GM12878 (cell line): ENCODE measurements around the gene TM4SF1. TPM values are rescaled to one million over a fixed set of nuclear protein-coding genes. Genes with fewer than 3 reads are reported as not detected.
A peak's percentile ranks its signal among the peaks of the same experiment; 100 is the strongest.

Source experiments
- ATAC-seq: fragments of 200-7000 bp; cut with Tn5 transposase; 3 replicates; pipeline ENCODE4 v1.9.1; 2020; ENCODE audit warnings: mild to moderate bottlenecking, moderate library complexity
- BruUV-seq: library from RNA; stranded (reverse); fragments of 400-500 nt; replicated peaks from 2 replicates; lab custom pipeline; 2021; lab: Mats Ljungman, UMichigan
- CTCF ChIA-PET: fragments of 300-600 bp; sonication (Branson Sonifier 250); formaldehyde crosslinking; extraction: SDS; loops from one replicate; lab custom pipeline; 2021; ENCODE audit warnings: inconsistent platforms; lab: Yijun Ruan, JAX
- POLR2A ChIA-PET: fragments of 350-600 bp; formaldehyde crosslinking; extraction: SDS; loops from one replicate; lab custom pipeline; 2021; ENCODE audit warnings: inconsistent platforms; lab: Charles Lee
- RAD21 ChIA-PET: fragments of 300-600 bp; sonication (Branson Sonifier 250); formaldehyde crosslinking; loops from one replicate; lab custom pipeline; 2023; ENCODE audit warnings: antibody characterized with exemption; ENCODE audit not compliant: unreplicated experiment; lab: Charles Lee
- SMC1A ChIA-PET: fragments of 300-600 bp; sonication (Branson Sonifier 250); formaldehyde crosslinking; loops from one replicate; lab custom pipeline; 2023; ENCODE audit not compliant: unreplicated experiment, uncharacterized antibody; lab: Charles Lee
- DNase-seq: peaks from one replicate; pipeline ENCODE4 v3.0.0-alpha.2; 2011; ENCODE audit warnings: low read depth, low spot score
- FAIRE-seq: peaks from 3 replicates; lab custom pipeline; 2011; peaks lifted over from hg19 to GRCh38; lab: Jason Lieb, UNC
- H2AFZ ChIP-seq: 2 replicates; pipeline ENCODE4 v1.6.0; 2011; ENCODE audit warnings: low read depth, low read length, control low read depth; ENCODE audit not compliant: control insufficient read depth
- H3K27ac ChIP-seq: 2 replicates; pipeline ENCODE4 v1.5.1; 2011; ENCODE audit warnings: control low read depth; ENCODE audit not compliant: control insufficient read depth, insufficient read depth
- H3K27me3 ChIP-seq, 2 experiments: replicated peaks in 1 of 2; 2 replicates each; pipeline versions ENCODE4 v1.6.0 to v1.6.1; 2011; ENCODE audit warnings: low read length in 1 of 2; ENCODE audit not compliant: control insufficient read depth in 2 of 2, insufficient read depth in 2 of 2
- H3K36me3 ChIP-seq, 2 experiments: 2 replicates each; pipeline ENCODE4 v1.5.1; 2011; ENCODE audit warnings: low read length in 1 of 2; ENCODE audit not compliant: control insufficient read depth in 2 of 2, insufficient read depth in 2 of 2
- H3K4me1 ChIP-seq: 2 replicates; pipeline ENCODE4 v1.6.1; 2011; ENCODE audit warnings: mild to moderate bottlenecking, low read length, moderate library complexity, mixed read lengths; ENCODE audit not compliant: control insufficient read depth, insufficient read depth
- H3K4me2 ChIP-seq: 2 replicates; pipeline ENCODE4 v1.6.0; 2011; ENCODE audit warnings: control low read depth; ENCODE audit not compliant: control insufficient read depth, insufficient read depth
- H3K4me3 ChIP-seq: fragments of 200-600 bp; sonication (generic); 2 replicates; pipeline ENCODE4 v1.5.1; 2016
- H3K79me2 ChIP-seq: 2 replicates; pipeline ENCODE4 v1.6.0; 2011; ENCODE audit warnings: low read length; ENCODE audit not compliant: control insufficient read depth, insufficient read depth
- H3K9ac ChIP-seq: 2 replicates; pipeline ENCODE4 v1.8.0; 2011; ENCODE audit warnings: low read length, control low read depth, mixed read lengths; ENCODE audit not compliant: control insufficient read depth, insufficient read depth
- H3K9me3 ChIP-seq: replicated peaks from 3 replicates; pipeline ENCODE4 v1.5.1; 2011; ENCODE audit warnings: mild to moderate bottlenecking, low read length; ENCODE audit not compliant: control insufficient read depth, insufficient read depth
- H4K20me1 ChIP-seq: 2 replicates; pipeline ENCODE4 v1.6.0; 2011; ENCODE audit not compliant: control insufficient read depth, insufficient read depth
- CTCF ChIP-seq, 3 experiments: IDR thresholded peaks in 2 of 3; conservative IDR thresholded peaks in 1 of 3; 2 replicates each; pipeline ENCODE4 v1.5.1; 2011; ENCODE audit warnings: low read depth in 3 of 3, low read length in 3 of 3, mild to moderate bottlenecking in 3 of 3, control low read depth in 2 of 3, moderate library complexity in 2 of 3, inconsistent platforms in 1 of 3, mixed read lengths in 1 of 3; ENCODE audit not compliant: control insufficient read depth in 2 of 3, insufficient read depth in 1 of 3; ENCODE audit errors: extremely low read depth in 1 of 3
- HSF1 ChIP-seq: fragments of 150-350 bp; IDR thresholded peaks from 2 replicates; pipeline ENCODE4 v1.6.1; 2014; ENCODE audit warnings: mild to moderate bottlenecking, low read depth, low read length
- PKNOX1 ChIP-seq: fragments of 450-650 bp; IDR thresholded peaks from 2 replicates; pipeline ENCODE4 v1.6.1; 2016; ENCODE audit warnings: mild to moderate bottlenecking
- RAD21 ChIP-seq: IDR thresholded peaks from 2 replicates; pipeline ENCODE4 v1.6.1; 2011; ENCODE audit warnings: mild to moderate bottlenecking, low read depth, low read length, moderate library complexity; ENCODE audit not compliant: insufficient read depth
- RUNX3 ChIP-seq: IDR thresholded peaks from 2 replicates; pipeline ENCODE4 v1.6.1; 2012; ENCODE audit warnings: low read length, inconsistent platforms
- SMARCA5 ChIP-seq: fragments of 450-650 bp; IDR thresholded peaks from 2 replicates; pipeline ENCODE4 v1.6.1; 2017; ENCODE audit warnings: mild to moderate bottlenecking
- SMC3 ChIP-seq: IDR thresholded peaks from 2 replicates; pipeline ENCODE4 v1.6.1; 2011; ENCODE audit warnings: low read length, improper control_type of control experiment, borderline replicate concordance
- SRF ChIP-seq, 2 experiments: IDR thresholded peaks; 2 replicates each; pipeline ENCODE4 v1.6.1; 2011; ENCODE audit warnings: low read depth in 2 of 2, low read length in 2 of 2, mild to moderate bottlenecking in 1 of 2, moderate library complexity in 1 of 2
- STAT3 ChIP-seq: IDR thresholded peaks from 2 replicates; pipeline ENCODE4 v1.6.1; 2011; ENCODE audit warnings: low read depth, low read length, improper control_type of control experiment
- TARDBP ChIP-seq: IDR thresholded peaks from 2 replicates; pipeline ENCODE4 v1.6.1; 2016; ENCODE audit warnings: borderline replicate concordance
- YY1 ChIP-seq: IDR thresholded peaks from 2 replicates; pipeline ENCODE4 v1.6.1; 2011; ENCODE audit warnings: low read depth, mild to moderate bottlenecking, low read length
- ZBED1 ChIP-seq: IDR thresholded peaks from 2 replicates; pipeline ENCODE4 v1.6.1; 2016; ENCODE audit warnings: borderline replicate concordance
- ZNF592 ChIP-seq: fragments of 450-650 bp; IDR thresholded peaks from 2 replicates; pipeline ENCODE4 v1.6.1; 2017; ENCODE audit warnings: mild to moderate bottlenecking, moderate library complexity
- WGBS: methylation state at CpG from one replicate; pipeline ENCODE4 v1.1.6; 2016; ENCODE audit warnings: low lambda C conversion rate; ENCODE audit not compliant: insufficient replicate concordance, insufficient coverage; ENCODE audit errors: missing lambda C conversion rate; 5-methylcytosine and 5-hydroxymethylcytosine counted together
- in situ Hi-C: fragments of 300-500 bp; cut with MboI; formaldehyde crosslinking; loops from 9 replicates; pipeline ENCODE4 v1.14.3; 2018; ENCODE audit warnings: mixed read lengths
- intact Hi-C: fragments of 100-400 bp; cut with micrococcal nuclease; formaldehyde crosslinking; loops from one replicate; pipeline ENCODE4 v1.14.2; 2022; ENCODE audit not compliant: unreplicated experiment
- polyA plus RNA-seq, 11 experiments: library from polyadenylated mRNA; depleted of rRNA in 4 of 11; unstranded in 6 of 11; stranded (reverse) in 5 of 11; fragments of >200 nt; fragmentation: Nextera tagmentation in 4 of 11; fragmentation: Illumina TruSeq in 1 of 11; extraction: Ambion mirVana in 4 of 11; extraction: Trizol in 1 of 11; gene quantifications; 1 replicate in 1 of 11; 2 replicates in 10 of 11; pipeline versions ENCODE4 v1.2.1 to v1.2.3, GENCODE V29; 2011 to 2016; ENCODE audit warnings: inconsistent platforms in 2 of 11, missing spikeins in 2 of 11, low read depth in 1 of 11
- total RNA-seq, 4 experiments: library from RNA; depleted of rRNA in 3 of 4; stranded (reverse); fragments of >200 nt in 3 of 4; fragmentation: Illumina TruSeq in 1 of 4; extraction: Trizol in 1 of 4; gene quantifications; 2 replicates each; pipeline versions ENCODE4 v1.2.1 to v1.2.3, GENCODE V29; 2013 to 2021

Gene TM4SF1
- total and polyA plus RNA-seq, 10 of the 15 experiments (the other 5 are each of a cell fraction or from before 2014, with no cell fraction given), result 0.05 to 1.2 TPM; not detected in 8

GRCh38 chr3:149393345-149394160, 16.1 kb upstream of the TM4SF1 start:
- Histone ChIP-seq H4K20me1 (no peaks in the 10 kb centered on the region), H3K79me2 (no peaks in the 10 kb centered on the region), H3K4me2 (no peak overlapping the region), H3K4me1 (no peaks in the 10 kb centered on the region), H3K9me3 (no peaks in the 10 kb centered on the region), H3K4me3 (no peak overlapping the region), H3K27me3 (no peaks in the 10 kb centered on the region), H3K9ac (no peak overlapping the region), H3K27ac (no peak overlapping the region), H3K36me3 (no peaks in the 10 kb centered on the region), H2AFZ (no peak overlapping the region)
- ChIA-PET SMC1A (interaction anchor here (0.9 to 6.1 kb wide), 4 partner anchors 21 to 86 kb away, joined by 3 to 24 read pairs (median 6); no protein-coding TSS in a partner anchor), RAD21 (interaction anchor here (1.3 kb wide), 1 partner anchor 86 kb away, joined by 4 read pairs; no protein-coding TSS in a partner anchor), CTCF (interaction anchor here (1.0 to 1.5 kb wide), 3 partner anchors 23 to 87 kb away, joined by 4 to 14 read pairs (median 5); no protein-coding TSS in a partner anchor), POLR2A (no interaction called here)
- TF ChIP-seq STAT3 (no peak), HSF1 (no peak), SMARCA5 (peak; percentile 70; the same call in 1 of the 2 replicates), ZNF592 (0 out of 2 replicates have a peak, but pooled peaks have one; percentile 55), YY1 (0 out of 2 replicates have a peak, but pooled peaks have one; percentile 52), CTCF (IDR thresholded peaks at IDR 0.05 in 2 of 3, conservative IDR thresholded peaks at IDR 0.05 in 1 of 3; ENCODE audit: control insufficient read depth in 2 of 3, extremely low read depth in 1 of 3, insufficient read depth in 1 of 3, low read depth in 3 of 3, low read length in 3 of 3) (peak; percentile 82 to 94 (median 86)), SRF (IDR thresholded peaks at IDR 0.05; ENCODE audit: low read depth in 2 of 2, low read length in 2 of 2) (no peak), PKNOX1 (peak; percentile 27; the same call in 1 of the 2 replicates), RUNX3 (0 out of 2 replicates have a peak, but pooled peaks have one; percentile 12), SMC3 (peak; percentile 97), RAD21 (peak; percentile 80), TARDBP (no peak), ZBED1 (no peak)
- WGBS, result 38% methylated on average over 4 of the region's 4 CpGs
- no TSS peak for BruUV-seq
- in situ Hi-C loops (no loop called here), intact Hi-C loops (loop anchor here (1.0 kb wide), 2 partner anchors 41 to 87 kb away; no protein-coding TSS in a partner anchor)
- ATAC-seq (peak; percentile 99), DNase-seq (peak; percentile 15), FAIRE-seq (peak; percentile 92)
